ENCODE measurements around the gene GUCY1B1.

GUCY1B1 gene

DNA sequence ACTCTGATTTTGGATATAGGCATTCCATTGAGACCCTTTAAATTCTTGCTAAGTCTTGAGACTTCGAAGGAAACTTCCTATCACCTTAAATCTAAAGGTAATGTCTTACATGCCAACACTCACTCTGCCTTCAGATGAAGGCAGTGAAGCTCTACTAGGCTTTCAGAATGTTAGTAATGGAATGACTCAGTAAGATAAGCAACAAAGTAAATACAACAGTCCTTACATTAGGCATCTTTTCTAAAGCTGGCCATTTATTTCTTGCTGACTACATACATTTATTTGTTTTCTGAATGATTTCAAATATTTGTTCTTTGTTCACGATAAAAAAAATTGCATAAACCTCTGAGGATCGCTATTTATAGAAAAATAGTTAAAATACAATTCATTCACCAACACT is 63.8 kb downstream of the GUCY1B1 start:
- H3K27me3 ChIP-seq (ENCODE audit: control insufficient read depth, insufficient read depth, low read length), result no peaks in the 10 kb centered on the region
- H3K9ac ChIP-seq, result no peak overlapping the region
- H3K9me3 ChIP-seq (ENCODE audit: control insufficient read depth, low read length), result no peaks in the 10 kb centered on the region
- H3K4me3 ChIP-seq (ENCODE audit: low read depth, low read length), result no peak overlapping the region
- H3K36me3 ChIP-seq (ENCODE audit: control insufficient read depth, insufficient read depth, low read length), result no peaks in the 10 kb centered on the region
- TF ChIP-seq, protein P1, sequence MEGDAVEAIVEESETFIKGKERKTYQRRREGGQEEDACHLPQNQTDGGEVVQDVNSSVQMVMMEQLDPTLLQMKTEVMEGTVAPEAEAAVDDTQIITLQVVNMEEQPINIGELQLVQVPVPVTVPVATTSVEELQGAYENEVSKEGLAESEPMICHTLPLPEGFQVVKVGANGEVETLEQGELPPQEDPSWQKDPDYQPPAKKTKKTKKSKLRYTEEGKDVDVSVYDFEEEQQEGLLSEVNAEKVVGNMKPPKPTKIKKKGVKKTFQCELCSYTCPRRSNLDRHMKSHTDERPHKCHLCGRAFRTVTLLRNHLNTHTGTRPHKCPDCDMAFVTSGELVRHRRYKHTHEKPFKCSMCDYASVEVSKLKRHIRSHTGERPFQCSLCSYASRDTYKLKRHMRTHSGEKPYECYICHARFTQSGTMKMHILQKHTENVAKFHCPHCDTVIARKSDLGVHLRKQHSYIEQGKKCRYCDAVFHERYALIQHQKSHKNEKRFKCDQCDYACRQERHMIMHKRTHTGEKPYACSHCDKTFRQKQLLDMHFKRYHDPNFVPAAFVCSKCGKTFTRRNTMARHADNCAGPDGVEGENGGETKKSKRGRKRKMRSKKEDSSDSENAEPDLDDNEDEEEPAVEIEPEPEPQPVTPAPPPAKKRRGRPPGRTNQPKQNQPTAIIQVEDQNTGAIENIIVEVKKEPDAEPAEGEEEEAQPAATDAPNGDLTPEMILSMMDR (IDR thresholded peaks at IDR 0.05), result no peak
- H3K27ac ChIP-seq, result no peak overlapping the region
- no peaks in the 10 kb centered on the region for H3K4me1 ChIP-seq
- no peaks in the 10 kb centered on the region for H3K79me2 ChIP-seq
- H3K4me2 ChIP-seq (ENCODE audit: low read length), result no peak overlapping the region
- H2AFZ ChIP-seq, result no peak overlapping the region

DNA sequence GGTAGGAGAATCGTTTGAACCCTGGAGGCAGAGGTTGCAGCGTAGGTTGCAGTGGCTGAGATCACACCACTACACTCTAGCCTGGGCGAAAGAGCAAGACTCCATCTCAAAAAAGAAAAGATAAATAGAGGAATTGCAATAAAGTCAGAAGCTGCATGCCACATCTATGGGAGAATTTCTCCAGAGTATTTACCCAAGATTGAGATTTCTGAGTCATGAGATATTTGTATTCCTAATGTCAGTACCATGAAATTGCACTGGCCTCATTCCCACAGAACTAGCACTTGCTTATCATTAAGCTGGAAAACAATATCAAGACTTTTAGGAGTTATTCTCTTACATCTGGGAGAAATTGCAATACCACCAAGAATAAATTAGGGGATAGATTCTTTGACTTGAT is 69.8 kb downstream of the GUCY1B1 start:
- no peak overlapping the region for H2AFZ ChIP-seq
- H3K79me2 ChIP-seq, result no peaks in the 10 kb centered on the region
- no peaks in the 10 kb centered on the region for H3K4me1 ChIP-seq
- H3K4me3 ChIP-seq (ENCODE audit: low read depth, low read length), result no peak overlapping the region
- H3K27ac ChIP-seq, result no peak overlapping the region
- no peaks in the 10 kb centered on the region for H3K27me3 ChIP-seq (ENCODE audit: control insufficient read depth, insufficient read depth, low read length)
- H3K9me3 ChIP-seq (ENCODE audit: control insufficient read depth, low read length), result no peaks in the 10 kb centered on the region
- H3K4me2 ChIP-seq (ENCODE audit: low read length), result no peak overlapping the region
- TF ChIP-seq, protein P1 (IDR thresholded peaks at IDR 0.05), result no peak
- no peak overlapping the region for H3K9ac ChIP-seq
- no peaks in the 10 kb centered on the region for H3K36me3 ChIP-seq (ENCODE audit: control insufficient read depth, insufficient read depth, low read length)

DNA sequence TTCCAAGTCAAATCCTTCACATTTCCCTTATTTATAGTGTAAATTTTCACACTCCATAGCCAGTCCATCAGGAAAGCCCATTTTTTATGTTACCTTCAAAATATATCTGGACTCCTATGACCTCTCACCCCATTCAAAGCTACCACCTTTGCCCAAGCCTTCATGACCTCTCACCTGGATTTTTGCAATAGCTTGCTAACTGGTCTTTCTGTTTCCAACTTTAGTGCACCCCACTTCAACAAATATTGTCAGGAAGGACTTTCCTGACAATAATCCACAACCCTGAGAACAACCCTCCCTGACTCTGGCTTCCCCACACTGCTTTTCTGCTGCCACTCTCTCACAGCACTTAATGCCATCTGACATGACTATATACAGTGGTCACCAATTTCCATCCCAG is 73.8 kb downstream of the GUCY1B1 start:
- no peaks in the 10 kb centered on the region for H3K79me2 ChIP-seq
- no peak overlapping the region for H3K4me3 ChIP-seq (ENCODE audit: low read depth, low read length)
- no peaks in the 10 kb centered on the region for H3K27me3 ChIP-seq (ENCODE audit: control insufficient read depth, insufficient read depth, low read length)
- no peaks in the 10 kb centered on the region for H3K9me3 ChIP-seq (ENCODE audit: control insufficient read depth, low read length)
- H3K9ac ChIP-seq, result no peak overlapping the region
- no peaks in the 10 kb centered on the region for H3K36me3 ChIP-seq (ENCODE audit: control insufficient read depth, insufficient read depth, low read length)
- H3K4me2 ChIP-seq (ENCODE audit: low read length), result no peak overlapping the region
- no peaks in the 10 kb centered on the region for H3K4me1 ChIP-seq
- no peak overlapping the region for H3K27ac ChIP-seq
- H2AFZ ChIP-seq, result no peak overlapping the region
- TF ChIP-seq, protein P1 (IDR thresholded peaks at IDR 0.05), result no peak

DNA sequence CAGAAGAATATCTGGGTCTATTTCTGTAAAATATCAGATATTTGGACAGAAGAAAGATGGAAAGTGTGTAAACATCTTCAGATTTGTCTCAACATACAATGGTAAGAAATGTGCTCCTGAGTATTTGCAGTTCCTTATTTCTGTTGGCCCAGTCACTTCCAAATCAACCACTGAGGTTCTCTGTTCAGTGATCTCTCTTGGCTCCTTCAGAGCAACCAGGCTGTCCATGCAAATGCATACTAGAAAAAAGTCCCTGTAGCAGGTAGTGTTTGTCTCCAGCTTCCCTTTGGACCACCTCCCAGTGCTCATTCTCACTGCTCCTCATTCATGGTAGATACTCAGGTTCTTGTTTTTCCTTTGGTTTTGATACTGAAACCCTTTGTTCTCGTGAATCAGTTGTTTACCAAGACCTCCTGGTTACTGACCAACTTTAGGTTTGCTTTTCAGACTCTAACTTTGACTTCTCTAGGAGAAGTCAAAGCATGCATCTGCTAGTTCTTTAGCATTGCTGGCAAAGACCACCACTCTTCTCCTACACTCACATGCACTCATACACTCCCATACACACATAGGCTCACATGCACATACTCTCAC is 78.5 kb downstream of the GUCY1B1 start:
- no peaks in the 10 kb centered on the region for H3K27me3 ChIP-seq (ENCODE audit: control insufficient read depth, insufficient read depth, low read length)
- no peak overlapping the region for H3K4me3 ChIP-seq (ENCODE audit: low read depth, low read length)
- H3K36me3 ChIP-seq (ENCODE audit: control insufficient read depth, insufficient read depth, low read length), result no peaks in the 10 kb centered on the region
- no peaks in the 10 kb centered on the region for H3K9me3 ChIP-seq (ENCODE audit: control insufficient read depth, low read length)
- TF ChIP-seq, protein P1 (IDR thresholded peaks at IDR 0.05), result no peak
- no peaks in the 10 kb centered on the region for H3K79me2 ChIP-seq
- no peak overlapping the region for H3K27ac ChIP-seq
- H2AFZ ChIP-seq, result no peak overlapping the region
- H3K4me1 ChIP-seq, result no peaks in the 10 kb centered on the region
- H3K9ac ChIP-seq, result no peak overlapping the region
- no peak overlapping the region for H3K4me2 ChIP-seq (ENCODE audit: low read length)

- no peak overlapping the region for H3K27ac ChIP-seq
- H3K9me3 ChIP-seq (ENCODE audit: control insufficient read depth, low read length), result no peaks in the 10 kb centered on the region
- no peak overlapping the region for H3K4me2 ChIP-seq (ENCODE audit: low read length)
- H3K9ac ChIP-seq, result no peak overlapping the region
- no peaks in the 10 kb centered on the region for H3K79me2 ChIP-seq
- no peaks in the 10 kb centered on the region for H3K27me3 ChIP-seq (ENCODE audit: control insufficient read depth, insufficient read depth, low read length)
- no peak overlapping the region for H2AFZ ChIP-seq
- no peak overlapping the region for H3K4me3 ChIP-seq (ENCODE audit: low read depth, low read length)
- TF ChIP-seq, protein P1 (IDR thresholded peaks at IDR 0.05), result no peak
- no peaks in the 10 kb centered on the region for H3K36me3 ChIP-seq (ENCODE audit: control insufficient read depth, insufficient read depth, low read length)
- H3K4me1 ChIP-seq, result no peaks in the 10 kb centered on the region
Observed at GRCh38 chr4:155842080-155842479, 83.3 kb downstream of the GUCY1B1 start.

Measured in parathyroid adenoma (tissue), 2 donors.